BE2C (cell line): ENCODE measurements around the gene BMPER.

Experiments
- DNase-seq: peaks from one replicate; pipeline ENCODE4 v3.0.0-alpha.2; 2020
- H3K27me3 ChIP-seq: fragments of 250-450 bp; sonication (Bioruptor Pico); 2 replicates; pipeline ENCODE4 v1.5.1; 2020; ENCODE audit warnings: mild to moderate bottlenecking
- H3K36me3 ChIP-seq: fragments of 250-450 bp; sonication (Bioruptor Pico); 2 replicates; pipeline ENCODE4 v1.5.1; 2020; ENCODE audit warnings: mild to moderate bottlenecking
- H3K4me1 ChIP-seq: fragments of 250-450 bp; sonication (Bioruptor Pico); 2 replicates; pipeline ENCODE4 v1.5.1; 2020
- H3K4me3 ChIP-seq: 2 replicates; pipeline ENCODE4 v1.5.1; 2011; ENCODE audit warnings: low read depth, low read length
- H3K9me3 ChIP-seq: fragments of 250-450 bp; sonication (Bioruptor Pico); 2 replicates; pipeline ENCODE4 v1.5.1; 2020
- CTCF ChIP-seq: IDR thresholded peaks from 2 replicates; pipeline ENCODE4 v1.5.1; 2012; ENCODE audit warnings: mild to moderate bottlenecking, low read depth, low read length

The BMPER gene

GRCh38 chr7:34036972-34037792 is 131.8 kb downstream of the BMPER start:
- no peaks in the 10 kb centered on the region for H3K27me3 ChIP-seq
- DNase-seq, result no peak
- no peak for TF ChIP-seq CTCF
- no peaks in the 10 kb centered on the region for H3K9me3 ChIP-seq
- H3K4me3 ChIP-seq, result no peak overlapping the region
- no peaks in the 10 kb centered on the region for H3K36me3 ChIP-seq
- H3K4me1 ChIP-seq, result no peaks in the 10 kb centered on the region

- Histone ChIP-seq H3K36me3 (no peaks in the 10 kb centered on the region), H3K4me1 (no peaks in the 10 kb centered on the region), H3K27me3 (no peaks in the 10 kb centered on the region), H3K4me3 (no peak overlapping the region), H3K9me3 (no peaks in the 10 kb centered on the region)
- no peak for TF ChIP-seq CTCF
- no peak for DNase-seq
Observed at GRCh38 chr7:34038816-34039470, 133.6 kb downstream of the BMPER start.

- no peaks in the 10 kb centered on the region for H3K27me3 ChIP-seq
- H3K4me3 ChIP-seq, result no peak overlapping the region
- DNase-seq, result no peak
- H3K36me3 ChIP-seq, result no peaks in the 10 kb centered on the region
- no peak for TF ChIP-seq CTCF
- H3K4me1 ChIP-seq, result no peaks in the 10 kb centered on the region
- no peaks in the 10 kb centered on the region for H3K9me3 ChIP-seq
Observed at GRCh38 chr7:34041707-34042106, 136.4 kb downstream of the BMPER start.

GRCh38 chr7:34042406-34042805 is 137.1 kb downstream of the BMPER start:
- H3K4me1 ChIP-seq, result no peaks in the 10 kb centered on the region
- no peak for TF ChIP-seq CTCF
- DNase-seq, result no peak
- H3K4me3 ChIP-seq, result no peak overlapping the region
- H3K36me3 ChIP-seq, result no peaks in the 10 kb centered on the region
- H3K9me3 ChIP-seq, result no peaks in the 10 kb centered on the region
- H3K27me3 ChIP-seq, result no peaks in the 10 kb centered on the region

- Histone ChIP-seq H3K4me3 (no peak overlapping the region), H3K4me1 (no peaks in the 10 kb centered on the region), H3K27me3 (no peaks in the 10 kb centered on the region), H3K36me3 (no peaks in the 10 kb centered on the region), H3K9me3 (no peaks in the 10 kb centered on the region)
- no peak for TF ChIP-seq CTCF
- DNase-seq, result no peak
Observed at GRCh38 chr7:34043461-34044305, 138.3 kb downstream of the BMPER start.
